Stimulated activated CD8-positive, alpha-beta memory T cell treated with anti-CD3 and anti-CD28 coated beads, Interleukin-4, amount 100 ng/mL, for 1 hour (primary cell): ENCODE data around the gene ZFPM1.

ENCODE experiments used
- DNase-seq, 2 donors: peaks; one replicate each; pipeline ENCODE4 v3.0.0-alpha.2; 2020; ENCODE audit warnings: low read depth in 2 of 2, low spot score in 1 of 2

ZFPM1 gene

GRCh38 chr16:88433632-88434352 lies 19.3 kb upstream of the ZFPM1 start:
- no peak for DNase-seq

DNA sequence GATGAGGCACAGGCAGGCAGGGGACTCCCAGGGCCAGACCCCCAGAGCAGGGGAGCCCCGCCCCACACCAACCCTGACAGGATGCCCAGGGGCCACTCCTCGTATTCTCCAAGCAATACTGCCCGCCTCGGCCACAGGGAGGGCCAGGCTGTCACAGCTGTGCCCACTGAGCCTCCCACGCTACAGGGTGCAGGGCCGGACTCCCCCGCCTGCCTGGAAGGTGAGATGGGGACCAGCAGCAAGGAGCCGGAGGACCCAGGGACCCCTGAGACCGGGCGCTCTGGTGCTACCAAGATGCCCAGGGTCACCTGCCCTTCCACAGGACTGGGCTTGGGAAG lies 18.8 kb upstream of the ZFPM1 start:
- no peak for DNase-seq

- no peak for DNase-seq
Measured at GRCh38 chr16:88434746-88435145, 18.3 kb upstream of the ZFPM1 start.

- DNase-seq, result no peak
Measured at GRCh38 chr16:88435437-88436355, 17.4 kb upstream of the ZFPM1 start.

DNA sequence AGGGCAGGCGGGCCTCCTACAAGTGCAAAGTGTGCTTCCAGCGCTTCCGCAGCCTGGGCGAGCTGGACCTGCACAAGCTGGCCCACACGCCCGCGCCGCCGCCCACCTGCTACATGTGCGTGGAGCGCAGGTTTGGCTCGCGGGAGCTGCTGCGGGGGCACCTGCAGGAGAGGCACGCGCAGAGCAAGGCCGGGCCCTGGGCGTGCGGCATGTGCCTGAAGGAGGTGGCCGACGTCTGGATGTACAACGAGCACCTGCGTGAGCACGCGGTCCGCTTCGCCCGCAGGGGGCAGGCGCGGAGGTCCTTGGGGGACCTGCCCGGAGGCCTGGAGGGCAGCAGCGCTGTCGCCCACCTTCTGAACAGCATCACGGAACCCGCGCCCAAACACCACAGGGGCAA lies 16.3 kb upstream of the ZFPM1 start:
- no peak for DNase-seq

GRCh38 chr16:88437367-88437964 lies 15.6 kb upstream of the ZFPM1 start:
- peak; percentile 30 to 34 for DNase-seq

DNA sequence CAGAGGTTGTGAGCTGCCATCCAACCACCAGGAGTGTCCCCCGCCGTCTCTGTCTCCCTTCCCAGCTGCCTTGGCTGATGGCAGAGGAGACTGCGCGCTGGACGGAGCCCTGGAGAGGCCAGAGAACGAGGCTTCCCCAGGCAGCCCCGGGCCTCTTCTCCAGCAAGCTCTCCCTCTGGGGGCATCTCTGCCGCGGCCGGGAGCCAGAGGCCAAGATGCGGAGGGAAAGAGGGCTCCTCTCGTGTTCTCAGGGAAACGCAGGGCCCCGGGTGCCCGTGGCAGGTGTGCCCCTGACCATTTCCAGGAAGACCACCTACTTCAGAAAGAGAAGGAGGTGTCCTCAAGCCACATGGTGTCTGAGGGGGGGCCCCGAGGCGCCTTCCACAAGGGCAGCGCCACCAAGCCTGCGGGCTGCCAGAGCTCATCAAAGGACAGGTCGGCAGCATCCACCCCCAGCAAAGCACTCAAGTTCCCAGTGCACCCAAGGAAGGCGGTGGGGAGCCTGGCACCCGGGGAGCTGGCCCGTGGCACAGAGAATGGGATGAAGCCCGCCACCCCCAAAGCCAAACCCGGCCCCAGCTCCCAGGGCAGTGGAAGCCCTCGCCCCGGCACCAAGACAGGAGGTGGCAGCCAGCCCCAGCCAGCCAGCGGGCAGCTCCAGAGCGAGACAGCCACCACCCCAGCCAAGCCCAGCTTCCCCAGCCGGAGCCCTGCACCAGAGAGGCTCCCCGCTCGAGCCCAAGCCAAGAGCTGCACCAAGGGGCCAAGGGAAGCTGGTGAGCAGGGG lies 14.8 kb upstream of the ZFPM1 start:
- no peak for DNase-seq

- no peak for DNase-seq
Measured at GRCh38 chr16:88439016-88439415, 14.1 kb upstream of the ZFPM1 start.

GRCh38 chr16:88439706-88440105 lies 13.4 kb upstream of the ZFPM1 start:
- DNase-seq, result no peak

GRCh38 chr16:88440111-88440510 lies 13.0 kb upstream of the ZFPM1 start:
- DNase-seq, result no peak

DNA sequence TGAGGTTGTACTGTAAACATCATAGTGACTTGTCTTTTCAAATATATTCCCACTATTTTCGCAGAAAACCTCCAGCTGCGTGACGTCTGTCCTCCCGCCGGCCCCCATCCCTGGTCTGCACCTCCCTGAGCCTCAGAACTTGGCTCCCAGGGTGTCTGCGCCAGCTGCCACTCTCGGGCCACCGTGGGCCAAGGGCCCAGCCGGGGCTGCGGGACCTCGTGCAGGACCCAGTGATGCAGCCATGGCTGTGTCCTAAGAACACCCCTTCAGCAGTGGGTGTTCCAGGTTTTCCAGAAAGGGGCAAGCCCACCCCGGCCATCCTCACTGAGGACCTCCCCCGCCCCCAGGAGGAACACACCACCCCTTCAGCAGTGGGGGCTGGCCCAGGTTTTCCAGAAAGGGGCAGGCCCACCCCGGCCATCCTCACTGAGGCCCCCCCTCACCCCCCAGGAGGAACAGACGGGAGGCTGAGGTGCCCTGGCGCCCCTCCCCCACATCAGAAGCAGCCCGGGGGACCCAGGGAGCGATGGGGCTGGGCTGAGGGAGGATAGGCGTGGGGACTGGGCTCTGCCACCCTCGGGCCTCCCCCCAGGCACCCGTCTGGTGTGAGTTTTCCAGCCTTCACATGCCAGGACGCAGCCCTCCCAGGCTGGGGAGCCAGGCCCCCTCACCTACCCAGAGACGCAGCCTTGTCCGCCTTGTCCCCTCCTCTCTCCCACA lies 12.2 kb upstream of the ZFPM1 start:
- no peak for DNase-seq

DNA sequence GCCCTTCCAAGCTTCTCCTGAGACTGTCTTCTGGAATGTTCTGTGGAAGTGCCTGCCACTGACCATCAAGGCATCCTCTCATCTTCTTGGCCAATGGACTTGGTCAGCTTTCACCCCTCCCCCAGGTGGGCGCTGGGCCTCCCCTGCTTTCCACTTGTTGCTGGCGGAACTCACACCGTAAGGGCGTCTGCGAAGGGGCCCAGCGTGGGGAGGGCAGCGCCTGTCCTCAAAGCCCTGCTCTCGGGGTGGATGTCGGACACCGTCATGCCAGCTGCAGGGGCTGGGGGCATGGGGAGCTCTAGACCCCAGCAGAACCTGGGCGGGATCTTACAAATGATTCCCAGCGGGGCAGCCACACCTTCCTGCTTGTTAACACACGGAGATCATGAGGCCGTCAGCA lies 11.6 kb upstream of the ZFPM1 start:
- no peak for DNase-seq

DNA sequence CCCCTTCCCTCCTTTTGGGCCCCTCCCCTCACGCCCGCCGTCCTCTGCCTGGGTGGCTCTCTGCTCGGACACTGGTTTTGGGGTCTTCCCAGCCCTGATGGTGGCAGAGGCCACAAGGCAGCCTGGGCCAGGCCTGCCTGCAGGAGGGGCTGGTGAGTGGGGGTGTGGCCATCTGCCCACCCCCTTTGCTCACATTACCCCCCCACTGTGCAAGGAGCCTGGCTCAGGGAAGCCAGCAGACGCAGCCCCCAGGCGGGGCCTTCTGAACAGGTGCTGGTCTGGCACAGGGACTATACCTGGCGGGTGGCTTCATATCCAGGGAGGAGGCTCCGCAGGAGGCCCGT lies 10.7 kb upstream of the ZFPM1 start:
- DNase-seq, result no peak

DNA sequence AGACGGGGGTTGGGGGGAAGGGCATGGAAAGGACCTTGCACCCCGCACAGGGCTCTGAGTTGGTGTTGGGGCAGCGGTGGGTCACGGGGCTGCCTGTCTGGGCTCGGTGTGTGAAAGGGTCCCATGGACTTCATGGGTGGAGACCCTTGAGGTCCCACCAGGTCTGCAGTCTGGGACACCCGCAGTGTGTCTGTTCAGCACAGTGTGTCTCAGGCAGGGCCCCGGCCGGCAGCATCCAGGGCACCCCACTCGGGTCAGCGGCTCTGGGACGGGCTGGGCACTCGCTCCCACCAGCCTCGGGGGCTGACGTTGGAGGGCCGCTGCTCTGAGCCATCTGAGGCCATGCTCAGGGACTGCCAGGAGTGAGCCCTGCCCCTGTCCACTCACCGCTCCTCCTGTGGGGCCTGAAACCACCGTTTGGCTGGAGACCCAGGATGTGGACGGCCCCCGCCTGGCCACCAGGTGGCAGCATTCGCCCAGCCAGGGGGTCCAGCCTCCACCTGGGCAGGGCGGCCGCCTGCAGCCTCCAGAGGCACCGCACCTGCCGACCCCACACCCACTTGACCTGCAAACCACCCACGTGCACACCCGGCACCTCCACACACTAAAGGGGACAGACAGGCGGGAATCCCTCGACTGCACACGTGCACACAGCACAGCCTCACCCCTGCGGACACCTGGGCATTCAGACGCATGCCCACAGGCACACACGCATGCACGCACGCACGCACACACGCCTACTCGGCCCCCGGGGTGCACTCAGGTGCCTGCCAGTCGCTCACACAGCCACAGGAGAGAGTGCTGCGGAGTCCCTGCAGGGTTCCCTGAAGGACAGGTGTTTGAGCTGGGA lies 10.1 kb upstream of the ZFPM1 start:
- peak; percentile 59 to 67 for DNase-seq

DNA sequence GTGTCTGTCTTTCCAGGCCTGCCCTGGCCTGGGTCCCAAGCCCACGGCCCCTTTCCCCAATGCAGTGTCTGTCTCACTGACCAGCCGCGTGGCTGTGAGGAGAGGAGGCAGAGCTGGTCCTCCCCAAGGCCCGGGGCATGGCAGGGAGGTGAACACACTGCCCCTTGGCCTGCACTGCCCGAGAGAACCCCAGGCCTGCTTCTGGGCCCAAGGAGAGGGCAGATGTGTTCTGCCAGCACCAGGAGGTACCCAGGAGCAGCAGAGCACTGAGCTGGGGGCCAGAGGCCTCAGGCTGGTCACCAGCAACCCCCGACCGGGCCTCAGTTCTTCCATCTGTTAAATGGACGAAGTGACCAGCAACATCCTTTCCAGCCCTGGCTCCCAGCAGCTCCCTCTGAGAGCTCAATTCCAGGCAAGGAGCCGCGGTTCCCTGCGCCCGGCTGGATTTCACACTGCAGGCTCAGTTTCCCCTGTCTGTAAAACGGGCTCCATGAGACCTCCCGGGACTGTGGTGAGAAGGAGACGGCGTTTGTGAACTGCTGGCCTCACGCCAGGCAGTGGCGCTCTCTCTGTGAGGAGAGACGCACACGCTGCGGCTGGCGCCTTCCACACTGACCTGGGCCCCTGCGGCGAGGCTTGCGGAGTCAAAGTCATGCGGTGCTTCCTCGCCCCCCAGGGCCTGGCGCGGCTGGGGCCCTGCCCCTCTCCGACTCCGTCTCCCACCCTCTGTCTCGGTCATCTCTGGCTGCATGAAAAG lies 8.1 kb upstream of the ZFPM1 start:
- DNase-seq, result no peak

DNA sequence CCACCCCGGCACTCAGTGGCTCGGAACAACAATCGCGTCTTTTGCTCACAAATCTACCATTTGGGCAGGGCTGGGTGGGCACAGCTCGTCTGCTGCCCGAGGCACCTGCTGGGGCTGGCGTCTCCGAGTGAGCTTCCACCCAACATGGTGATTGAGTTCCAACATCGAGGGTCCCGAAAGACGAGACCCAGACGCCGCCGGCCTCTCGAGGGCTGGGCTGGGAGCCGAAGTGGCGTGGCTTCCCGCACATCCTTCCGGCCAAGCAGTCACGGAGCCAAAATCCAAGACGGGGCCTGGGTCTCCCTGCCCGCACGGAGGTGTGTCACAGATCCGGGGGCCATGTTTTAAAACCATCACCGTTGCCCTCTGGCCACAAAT lies 7.5 kb upstream of the ZFPM1 start:
- DNase-seq, result no peak

GRCh38 chr16:88446061-88446460 lies 7.0 kb upstream of the ZFPM1 start:
- no peak for DNase-seq

GRCh38 chr16:88446736-88447135 lies 6.3 kb upstream of the ZFPM1 start:
- DNase-seq, result no peak

GRCh38 chr16:88447881-88448280 lies 5.2 kb upstream of the ZFPM1 start:
- DNase-seq, result no peak
